Stimulated activated CD8-positive, alpha-beta memory T cell treated with anti-CD3 and anti-CD28 coated beads, Interleukin-12 subunit alpha, Interleukin-12 subunit beta, amount 100 ng/mL, for 1 hour (primary cell): ENCODE results near the gene CNOT6L.

ENCODE experiments used
- DNase-seq: peaks from one replicate; pipeline ENCODE4 v3.0.0-alpha.2; 2020; ENCODE audit warnings: low read depth

The CNOT6L gene

GRCh38 chr4:77820649-77821561, 1.7 kb upstream of the CNOT6L start:
- no peak for DNase-seq

GRCh38 chr4:77819843-77820648, 878 bp upstream of the CNOT6L start:
- peak; percentile 91 for DNase-seq

GRCh38 chr4:77819404-77819842, 255 bp upstream of the CNOT6L start:
- no peak for DNase-seq

- peak; percentile 31 for DNase-seq
These were observed 1.0 kb downstream of the CNOT6L start for GRCh38 chr4:77818073-77818601.

- no peak for DNase-seq
These were observed 1.7 kb downstream of the CNOT6L start for GRCh38 chr4:77817304-77818072.

- no peak for DNase-seq
These were observed 2.6 kb downstream of the CNOT6L start for GRCh38 chr4:77816546-77816945.

- DNase-seq, result no peak
These were observed 3.5 kb downstream of the CNOT6L start for GRCh38 chr4:77815636-77816035.

GRCh38 chr4:77805840-77806239, 13.3 kb downstream of the CNOT6L start:
- no peak for DNase-seq

GRCh38 chr4:77804471-77804870, 14.7 kb downstream of the CNOT6L start:
- no peak for DNase-seq

GRCh38 chr4:77802402-77802801, 16.8 kb downstream of the CNOT6L start:
- DNase-seq, result no peak

GRCh38 chr4:77801260-77801608, 17.9 kb downstream of the CNOT6L start:
- DNase-seq, result no peak

- DNase-seq, result no peak
These were observed 18.5 kb downstream of the CNOT6L start for GRCh38 chr4:77800483-77801259.

GRCh38 chr4:77800077-77800476, 19.1 kb downstream of the CNOT6L start:
- DNase-seq, result no peak

- DNase-seq, result no peak
These were observed 20.8 kb downstream of the CNOT6L start for GRCh38 chr4:77798385-77798784.

GRCh38 chr4:77797239-77797638, 21.9 kb downstream of the CNOT6L start:
- DNase-seq, result no peak

- DNase-seq, result no peak
These were observed 23.8 kb downstream of the CNOT6L start for GRCh38 chr4:77795326-77795725.

GRCh38 chr4:77790146-77790545, 29.0 kb downstream of the CNOT6L start:
- DNase-seq, result no peak

GRCh38 chr4:77788990-77789389, 30.2 kb downstream of the CNOT6L start:
- no peak for DNase-seq

GRCh38 chr4:77787969-77788368, 31.2 kb downstream of the CNOT6L start:
- no peak for DNase-seq

GRCh38 chr4:77785669-77786068, 33.5 kb downstream of the CNOT6L start:
- DNase-seq, result no peak

- no peak for DNase-seq
These were observed 35.3 kb downstream of the CNOT6L start for GRCh38 chr4:77783895-77784294.
